K562 (cell line): ENCODE data around the gene EGLN3.

ENCODE experiments used
- ESRRA ChIP-seq: fragments of 450-650 bp; IDR thresholded peaks from 2 replicates; pipeline ENCODE4 v1.6.1; 2014; ENCODE audit warnings: low read depth, mild to moderate bottlenecking, moderate library complexity, borderline replicate concordance
- POLR2A ChIP-seq: fragments of 450-650 bp; conservative IDR thresholded peaks from 2 replicates; pipeline ENCODE4 v1.6.1; 2016
- POLR2AphosphoS5 ChIP-seq: IDR thresholded peaks from 2 replicates; pipeline ENCODE4 v1.6.1; 2011; ENCODE audit warnings: mild to moderate bottlenecking, low read depth, low read length, moderate library complexity; ENCODE audit not compliant: control insufficient read depth, insufficient read depth
- TCF7L2 ChIP-seq: fragments of 150-350 bp; IDR thresholded peaks from 2 replicates; pipeline ENCODE4 v1.6.1; 2016; ENCODE audit warnings: low read depth, mild to moderate bottlenecking, low read length, moderate library complexity
- TF ChIP-seq, protein P1 (sequence below): sonication (generic); formaldehyde crosslinking; IDR thresholded peaks from 2 replicates; pipeline ENCODE4 v1.8.1; 2022; ENCODE audit warnings: missing genetic modification reagents
- TF ChIP-seq, protein P2 (sequence below): fragments of 450-650 bp; IDR thresholded peaks from 2 replicates; pipeline ENCODE4 v1.6.1; 2018; ENCODE audit not compliant: partially characterized antibody
- TF ChIP-seq, protein P3 (sequence below), 3 experiments: IDR thresholded peaks in 2 of 3; conservative IDR thresholded peaks in 1 of 3; 2 replicates each; pipeline ENCODE4 v1.5.1; 2011 to 2012; ENCODE audit warnings: low read length in 3 of 3, mild to moderate bottlenecking in 3 of 3, control low read depth in 2 of 3, improper control_type of control experiment in 1 of 3, inconsistent platforms in 1 of 3, low read depth in 1 of 3, mixed read lengths in 1 of 3, moderate library complexity in 1 of 3; ENCODE audit not compliant: insufficient read depth in 2 of 3

DNA sequence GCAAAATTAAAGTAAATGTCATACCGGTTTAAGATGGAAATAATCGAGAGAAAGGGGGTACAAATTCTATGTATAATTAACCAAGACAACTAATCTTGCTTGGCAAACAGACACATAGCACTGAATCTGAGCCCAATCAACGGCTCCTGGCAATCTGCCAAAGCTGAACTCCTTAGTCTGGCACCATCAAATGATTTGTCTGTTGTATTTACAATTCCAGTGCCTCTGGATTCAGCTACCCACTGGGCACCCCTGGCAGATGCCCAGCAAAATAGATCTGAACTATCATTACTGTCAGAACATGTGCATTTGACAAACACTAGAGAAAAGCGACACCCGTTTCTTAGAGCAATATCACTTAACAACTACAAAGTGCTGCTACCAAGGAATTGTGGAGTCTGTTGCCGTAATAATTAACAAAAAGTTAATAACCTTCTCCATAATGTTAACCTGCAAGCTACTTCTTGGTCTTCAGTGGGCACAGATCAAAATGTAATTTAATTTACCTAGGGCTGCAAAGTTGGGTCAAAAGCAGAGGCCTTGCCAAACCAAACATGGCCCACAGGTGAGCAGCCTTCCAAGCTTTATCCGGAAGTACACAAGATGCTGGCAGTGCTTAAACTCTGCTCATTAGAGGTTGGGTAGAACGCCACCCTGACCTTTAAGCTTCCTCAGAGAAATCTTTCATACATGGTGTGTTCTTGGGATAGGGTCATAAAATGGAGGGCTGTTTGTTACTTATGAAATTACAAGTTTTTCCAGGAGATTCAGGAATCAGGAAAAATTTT, 7.6 kb downstream of the EGLN3 start:
- TF ChIP-seq POLR2A: no peak
- TF ChIP-seq, protein P1, sequence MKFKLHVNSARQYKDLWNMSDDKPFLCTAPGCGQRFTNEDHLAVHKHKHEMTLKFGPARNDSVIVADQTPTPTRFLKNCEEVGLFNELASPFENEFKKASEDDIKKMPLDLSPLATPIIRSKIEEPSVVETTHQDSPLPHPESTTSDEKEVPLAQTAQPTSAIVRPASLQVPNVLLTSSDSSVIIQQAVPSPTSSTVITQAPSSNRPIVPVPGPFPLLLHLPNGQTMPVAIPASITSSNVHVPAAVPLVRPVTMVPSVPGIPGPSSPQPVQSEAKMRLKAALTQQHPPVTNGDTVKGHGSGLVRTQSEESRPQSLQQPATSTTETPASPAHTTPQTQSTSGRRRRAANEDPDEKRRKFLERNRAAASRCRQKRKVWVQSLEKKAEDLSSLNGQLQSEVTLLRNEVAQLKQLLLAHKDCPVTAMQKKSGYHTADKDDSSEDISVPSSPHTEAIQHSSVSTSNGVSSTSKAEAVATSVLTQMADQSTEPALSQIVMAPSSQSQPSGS: no peak
- TF ChIP-seq TCF7L2: no peak
- TF ChIP-seq POLR2AphosphoS5: no peak
- TF ChIP-seq, protein P2, sequence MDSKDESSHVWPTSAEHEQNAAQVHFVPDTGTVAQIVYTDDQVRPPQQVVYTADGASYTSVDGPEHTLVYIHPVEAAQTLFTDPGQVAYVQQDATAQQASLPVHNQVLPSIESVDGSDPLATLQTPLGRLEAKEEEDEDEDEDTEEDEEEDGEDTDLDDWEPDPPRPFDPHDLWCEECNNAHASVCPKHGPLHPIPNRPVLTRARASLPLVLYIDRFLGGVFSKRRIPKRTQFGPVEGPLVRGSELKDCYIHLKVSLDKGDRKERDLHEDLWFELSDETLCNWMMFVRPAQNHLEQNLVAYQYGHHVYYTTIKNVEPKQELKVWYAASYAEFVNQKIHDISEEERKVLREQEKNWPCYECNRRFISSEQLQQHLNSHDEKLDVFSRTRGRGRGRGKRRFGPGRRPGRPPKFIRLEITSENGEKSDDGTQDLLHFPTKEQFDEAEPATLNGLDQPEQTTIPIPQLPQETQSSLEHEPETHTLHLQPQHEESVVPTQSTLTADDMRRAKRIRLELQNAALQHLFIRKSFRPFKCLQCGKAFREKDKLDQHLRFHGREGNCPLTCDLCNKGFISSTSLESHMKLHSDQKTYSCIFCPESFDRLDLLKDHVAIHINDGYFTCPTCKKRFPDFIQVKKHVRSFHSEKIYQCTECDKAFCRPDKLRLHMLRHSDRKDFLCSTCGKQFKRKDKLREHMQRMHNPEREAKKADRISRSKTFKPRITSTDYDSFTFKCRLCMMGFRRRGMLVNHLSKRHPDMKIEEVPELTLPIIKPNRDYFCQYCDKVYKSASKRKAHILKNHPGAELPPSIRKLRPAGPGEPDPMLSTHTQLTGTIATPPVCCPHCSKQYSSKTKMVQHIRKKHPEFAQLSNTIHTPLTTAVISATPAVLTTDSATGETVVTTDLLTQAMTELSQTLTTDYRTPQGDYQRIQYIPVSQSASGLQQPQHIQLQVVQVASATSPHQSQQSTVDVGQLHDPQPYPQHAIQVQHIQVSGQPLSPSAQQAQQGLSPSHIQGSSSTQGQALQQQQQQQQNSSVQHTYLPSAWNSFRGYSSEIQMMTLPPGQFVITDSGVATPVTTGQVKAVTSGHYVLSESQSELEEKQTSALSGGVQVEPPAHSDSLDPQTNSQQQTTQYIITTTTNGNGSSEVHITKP: no peak
- TF ChIP-seq, protein P3, sequence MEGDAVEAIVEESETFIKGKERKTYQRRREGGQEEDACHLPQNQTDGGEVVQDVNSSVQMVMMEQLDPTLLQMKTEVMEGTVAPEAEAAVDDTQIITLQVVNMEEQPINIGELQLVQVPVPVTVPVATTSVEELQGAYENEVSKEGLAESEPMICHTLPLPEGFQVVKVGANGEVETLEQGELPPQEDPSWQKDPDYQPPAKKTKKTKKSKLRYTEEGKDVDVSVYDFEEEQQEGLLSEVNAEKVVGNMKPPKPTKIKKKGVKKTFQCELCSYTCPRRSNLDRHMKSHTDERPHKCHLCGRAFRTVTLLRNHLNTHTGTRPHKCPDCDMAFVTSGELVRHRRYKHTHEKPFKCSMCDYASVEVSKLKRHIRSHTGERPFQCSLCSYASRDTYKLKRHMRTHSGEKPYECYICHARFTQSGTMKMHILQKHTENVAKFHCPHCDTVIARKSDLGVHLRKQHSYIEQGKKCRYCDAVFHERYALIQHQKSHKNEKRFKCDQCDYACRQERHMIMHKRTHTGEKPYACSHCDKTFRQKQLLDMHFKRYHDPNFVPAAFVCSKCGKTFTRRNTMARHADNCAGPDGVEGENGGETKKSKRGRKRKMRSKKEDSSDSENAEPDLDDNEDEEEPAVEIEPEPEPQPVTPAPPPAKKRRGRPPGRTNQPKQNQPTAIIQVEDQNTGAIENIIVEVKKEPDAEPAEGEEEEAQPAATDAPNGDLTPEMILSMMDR (IDR thresholded peaks at IDR 0.05 in 2 of 3, conservative IDR thresholded peaks at IDR 0.05 in 1 of 3; ENCODE audit: insufficient read depth in 2 of 3, low read depth in 1 of 3, low read length in 3 of 3): no peak
- TF ChIP-seq ESRRA: no peak
